Choroid plexus epithelial cell (primary cell): ENCODE measurements around the gene PLPP4.

Experiments used
- DNase-seq: peaks from one replicate; pipeline ENCODE4 v3.0.0-alpha.2; 2010; ENCODE audit warnings: low read depth
- H3K4me3 ChIP-seq: 2 replicates; pipeline ENCODE4 v1.5.1; 2011; ENCODE audit warnings: low read depth, mild to moderate bottlenecking, control low read depth, low read length, moderate library complexity
- TF ChIP-seq, protein P1 (sequence below): conservative IDR thresholded peaks from 2 replicates; pipeline ENCODE4 v1.5.1; 2011; ENCODE audit warnings: low read depth, mild to moderate bottlenecking, control low read depth, inconsistent platforms, low read length, moderate library complexity

Gene PLPP4

DNA sequence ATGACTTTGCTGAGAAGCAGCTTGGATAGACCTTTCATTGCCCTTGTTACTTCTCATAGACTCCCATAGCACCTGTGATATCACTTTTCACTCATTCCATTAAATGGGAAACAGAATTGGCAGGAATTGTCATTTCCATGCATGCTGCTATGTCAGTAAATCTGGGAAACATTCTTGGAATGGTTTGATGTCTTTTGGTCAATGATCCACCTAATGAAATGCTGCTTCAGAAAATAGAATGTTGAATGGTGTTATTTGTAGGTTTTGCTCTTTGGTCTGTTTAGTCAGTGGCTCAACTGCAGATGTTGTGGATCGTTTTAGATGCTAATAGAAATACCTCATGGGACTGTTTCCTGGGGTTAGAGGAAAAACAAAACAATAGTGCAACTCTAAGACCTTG lies 127.8 kb downstream of the PLPP4 start:
- TF ChIP-seq, protein P1, sequence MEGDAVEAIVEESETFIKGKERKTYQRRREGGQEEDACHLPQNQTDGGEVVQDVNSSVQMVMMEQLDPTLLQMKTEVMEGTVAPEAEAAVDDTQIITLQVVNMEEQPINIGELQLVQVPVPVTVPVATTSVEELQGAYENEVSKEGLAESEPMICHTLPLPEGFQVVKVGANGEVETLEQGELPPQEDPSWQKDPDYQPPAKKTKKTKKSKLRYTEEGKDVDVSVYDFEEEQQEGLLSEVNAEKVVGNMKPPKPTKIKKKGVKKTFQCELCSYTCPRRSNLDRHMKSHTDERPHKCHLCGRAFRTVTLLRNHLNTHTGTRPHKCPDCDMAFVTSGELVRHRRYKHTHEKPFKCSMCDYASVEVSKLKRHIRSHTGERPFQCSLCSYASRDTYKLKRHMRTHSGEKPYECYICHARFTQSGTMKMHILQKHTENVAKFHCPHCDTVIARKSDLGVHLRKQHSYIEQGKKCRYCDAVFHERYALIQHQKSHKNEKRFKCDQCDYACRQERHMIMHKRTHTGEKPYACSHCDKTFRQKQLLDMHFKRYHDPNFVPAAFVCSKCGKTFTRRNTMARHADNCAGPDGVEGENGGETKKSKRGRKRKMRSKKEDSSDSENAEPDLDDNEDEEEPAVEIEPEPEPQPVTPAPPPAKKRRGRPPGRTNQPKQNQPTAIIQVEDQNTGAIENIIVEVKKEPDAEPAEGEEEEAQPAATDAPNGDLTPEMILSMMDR = no peak
- no peak for DNase-seq
- H3K4me3 ChIP-seq = no peak overlapping the region

DNA sequence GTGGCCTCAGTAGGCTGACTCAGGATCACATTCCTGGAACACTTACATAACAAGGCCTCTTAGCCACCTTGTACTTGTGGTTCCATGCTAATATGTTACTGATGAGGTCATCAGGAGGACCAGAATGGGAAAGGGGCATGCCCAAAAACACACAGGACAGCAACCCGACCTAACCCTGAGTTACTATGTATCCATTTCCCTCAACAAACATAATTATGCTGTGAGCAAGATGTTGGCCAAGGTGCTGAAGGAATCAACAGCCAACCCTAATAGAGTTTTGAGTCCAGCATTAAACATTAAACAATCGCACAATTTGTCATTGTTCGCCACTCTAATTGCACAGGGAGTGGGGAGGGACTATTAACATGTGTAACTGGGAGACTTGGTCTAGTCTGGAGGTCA lies 129.4 kb downstream of the PLPP4 start:
- H3K4me3 ChIP-seq = no peak overlapping the region
- peak; percentile 36 for DNase-seq
- TF ChIP-seq, protein P1 = no peak

GRCh38 chr10:120587061-120587460 lies 130.0 kb downstream of the PLPP4 start:
- H3K4me3 ChIP-seq = no peak overlapping the region
- DNase-seq = no peak
- TF ChIP-seq, protein P1 = no peak

DNA sequence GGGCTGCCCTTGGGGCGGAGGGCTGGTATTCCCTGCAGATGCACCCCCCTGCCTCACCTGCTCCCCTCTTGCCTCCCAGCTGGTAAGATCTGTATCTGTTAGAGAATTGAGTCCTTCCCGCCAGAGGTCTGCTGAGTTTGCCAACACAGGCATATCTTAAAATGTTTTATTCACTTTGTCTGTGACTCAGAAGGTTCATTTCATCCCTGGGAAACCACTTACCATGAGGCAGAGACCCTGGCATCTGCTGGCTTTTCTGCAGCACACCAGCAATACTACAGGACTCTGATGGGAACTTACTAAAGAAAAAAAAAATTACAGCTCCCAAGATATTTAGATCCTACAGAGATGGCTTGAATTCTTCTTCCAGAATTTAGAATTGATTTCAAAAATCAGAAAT lies 131.3 kb downstream of the PLPP4 start:
- DNase-seq = no peak
- TF ChIP-seq, protein P1 = no peak
- no peak overlapping the region for H3K4me3 ChIP-seq

DNA sequence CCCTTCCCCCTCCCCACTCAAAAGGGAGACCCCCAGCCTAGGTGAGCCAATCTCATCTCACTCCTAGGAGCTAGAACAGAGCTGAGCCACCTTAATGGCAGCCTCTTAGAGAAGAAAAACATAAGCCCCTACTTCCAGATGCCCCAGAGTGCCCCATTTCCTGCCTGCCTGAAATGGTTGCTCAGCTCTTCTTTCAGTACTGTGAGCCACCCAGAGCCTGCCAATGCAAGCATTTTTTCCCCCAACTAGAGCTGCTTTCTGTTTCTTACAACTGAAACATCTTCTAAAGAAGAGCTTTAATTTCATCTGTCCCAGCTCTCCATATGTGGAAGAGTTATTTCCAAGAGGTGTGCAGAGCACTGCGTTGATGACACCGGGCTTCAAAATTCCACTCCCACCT lies 136.7 kb downstream of the PLPP4 start:
- TF ChIP-seq, protein P1 = no peak
- DNase-seq = no peak
- H3K4me3 ChIP-seq = no peak overlapping the region

GRCh38 chr10:120597902-120598301 lies 140.9 kb downstream of the PLPP4 start:
- H3K4me3 ChIP-seq = no peak overlapping the region
- TF ChIP-seq, protein P1 = no peak

GRCh38 chr10:120598386-120598785 lies 141.4 kb downstream of the PLPP4 start:
- DNase-seq = no peak
- H3K4me3 ChIP-seq = no peak overlapping the region
- TF ChIP-seq, protein P1 = no peak

More at GRCh38 chr10:120597902-120598301, 140.9 kb downstream of the PLPP4 start:
- DNase-seq = no peak
